Endodermal cell (in vitro differentiated cells): ENCODE results near the gene PSMA7. TPM values are rescaled to one million over a fixed set of nuclear protein-coding genes. Genes with fewer than 3 reads are reported as not detected.

Experiments
- DNase-seq: peaks from one replicate; pipeline ENCODE4 v3.0.0-alpha.2; 2017
- H3K27ac ChIP-seq: 2 replicates; pipeline ENCODE4 v1.5.1; 2013; ENCODE audit warnings: mild to moderate bottlenecking, low read depth, low read length, moderate library complexity
- H3K27me3 ChIP-seq: 2 replicates; pipeline ENCODE4 v1.6.1; 2013; ENCODE audit warnings: mild to moderate bottlenecking, low read length, moderate library complexity; ENCODE audit not compliant: insufficient read depth, control insufficient read depth, poor library complexity, severe bottlenecking
- H3K36me3 ChIP-seq: 2 replicates; pipeline ENCODE4 v1.7.0; 2013; ENCODE audit warnings: mild to moderate bottlenecking, low read length, moderate library complexity; ENCODE audit not compliant: control insufficient read depth, insufficient read depth
- H3K4me1 ChIP-seq: one replicate; pipeline ENCODE4 v1.7.0; 2013; ENCODE audit warnings: low read length; ENCODE audit not compliant: control insufficient read depth, insufficient read depth
- H3K4me3 ChIP-seq: 2 replicates; pipeline ENCODE4 v1.5.1; 2013; ENCODE audit warnings: mild to moderate bottlenecking, low read length, moderate library complexity
- H3K9ac ChIP-seq: 2 replicates; pipeline ENCODE4 v1.6.1; 2013; ENCODE audit warnings: mild to moderate bottlenecking, low read length, moderate library complexity; ENCODE audit not compliant: poor library complexity, severe bottlenecking; ENCODE audit errors: extremely low read depth
- H3K9me3 ChIP-seq: 2 replicates; pipeline ENCODE4 v1.6.1; 2013; ENCODE audit warnings: mild to moderate bottlenecking, low read length, moderate library complexity; ENCODE audit not compliant: control insufficient read depth
- H3K27ac Mint-ChIP-seq: 2 replicates; pipeline ENCODE4 v1.8.0; 2020; ENCODE audit warnings: mixed read lengths
- H3K27me3 Mint-ChIP-seq: 2 replicates; pipeline ENCODE4 v1.8.0; 2021; ENCODE audit warnings: mild to moderate bottlenecking, mixed read lengths; ENCODE audit not compliant: insufficient read depth
- H3K36me3 Mint-ChIP-seq: 2 replicates; pipeline ENCODE4 v1.8.0; 2020; ENCODE audit warnings: low read depth, mixed read lengths
- H3K4me1 Mint-ChIP-seq: 2 replicates; pipeline ENCODE4 v1.8.0; 2020; ENCODE audit warnings: mixed read lengths
- H3K4me3 Mint-ChIP-seq: 2 replicates; pipeline ENCODE4 v1.8.0; 2020; ENCODE audit warnings: mild to moderate bottlenecking, moderate library complexity, mixed read lengths
- H3K9me3 Mint-ChIP-seq: 2 replicates; pipeline ENCODE4 v1.8.0; 2020; ENCODE audit warnings: mild to moderate bottlenecking, mixed read lengths
- WGBS, 2 experiments: methylation state at CpG; one replicate each; pipeline versions ENCODE4 v1.1.5 to v1.1.7; 2013; ENCODE audit warnings: missing lambda C conversion rate in 2 of 2, mixed read lengths in 1 of 2; ENCODE audit not compliant: insufficient coverage in 1 of 2, insufficient read length in 1 of 2; 5-methylcytosine and 5-hydroxymethylcytosine counted together
- total RNA-seq, 2 donors: library from RNA; stranded (reverse); fragmentation: NEBNext Ultra II Directional in 1 of 2; extraction: Animal tissue kit (Norgen Biotek cat#: 25700) in 1 of 2; gene quantifications; 2 replicates in 1 of 2; 3 replicates in 1 of 2; pipeline ENCODE4 v1.2.1, GENCODE V29; 2021
- TF ChIP-seq, protein P1 (sequence below): fragments of 200-600 bp; sonication (generic); conservative IDR thresholded peaks from 2 replicates; pipeline ENCODE4 v1.5.0; 2021; ENCODE audit warnings: antibody characterized with exemption, mild to moderate bottlenecking

The PSMA7 gene
- total RNA-seq, 2 donors from 2014 or later = 279 to 280 TPM

DNA sequence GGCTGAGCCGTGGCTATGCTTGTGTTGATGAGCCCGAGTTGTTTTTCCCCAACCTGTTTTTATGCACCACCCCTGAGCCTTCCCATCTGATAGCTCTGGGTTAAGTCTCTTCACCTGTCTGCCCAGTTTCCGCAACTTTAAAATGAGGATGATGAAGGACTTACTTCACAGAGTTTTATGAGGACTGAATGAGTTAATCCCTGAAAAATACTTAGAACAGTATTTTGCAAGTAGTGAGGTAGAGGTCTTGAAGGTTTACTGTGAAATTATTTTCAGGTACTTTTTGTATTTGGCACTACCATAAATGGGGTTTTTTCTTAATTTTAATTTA is 42.9 kb upstream of the PSMA7 start:
- Mint-ChIP-seq H3K4me1 (peaks cover 11% of the 10 kb centered on the region), H3K4me3 (no peak overlapping the region), H3K9me3 (no peaks in the 10 kb centered on the region), H3K36me3 (peaks cover 5% of the 10 kb centered on the region), H3K27me3 (no peaks in the 10 kb centered on the region), H3K27ac (peak overlapping the region; percentile 62)
- no peaks in the 10 kb centered on the region for H3K9me3 ChIP-seq
- no peak for DNase-seq
- no peak overlapping the region for H3K27ac ChIP-seq
- H3K4me1 ChIP-seq = no peaks in the 10 kb centered on the region
- no peak overlapping the region for H3K4me3 ChIP-seq
- H3K27me3 ChIP-seq = no peaks in the 10 kb centered on the region
- no peak overlapping the region for H3K9ac ChIP-seq
- TF ChIP-seq, protein P1, sequence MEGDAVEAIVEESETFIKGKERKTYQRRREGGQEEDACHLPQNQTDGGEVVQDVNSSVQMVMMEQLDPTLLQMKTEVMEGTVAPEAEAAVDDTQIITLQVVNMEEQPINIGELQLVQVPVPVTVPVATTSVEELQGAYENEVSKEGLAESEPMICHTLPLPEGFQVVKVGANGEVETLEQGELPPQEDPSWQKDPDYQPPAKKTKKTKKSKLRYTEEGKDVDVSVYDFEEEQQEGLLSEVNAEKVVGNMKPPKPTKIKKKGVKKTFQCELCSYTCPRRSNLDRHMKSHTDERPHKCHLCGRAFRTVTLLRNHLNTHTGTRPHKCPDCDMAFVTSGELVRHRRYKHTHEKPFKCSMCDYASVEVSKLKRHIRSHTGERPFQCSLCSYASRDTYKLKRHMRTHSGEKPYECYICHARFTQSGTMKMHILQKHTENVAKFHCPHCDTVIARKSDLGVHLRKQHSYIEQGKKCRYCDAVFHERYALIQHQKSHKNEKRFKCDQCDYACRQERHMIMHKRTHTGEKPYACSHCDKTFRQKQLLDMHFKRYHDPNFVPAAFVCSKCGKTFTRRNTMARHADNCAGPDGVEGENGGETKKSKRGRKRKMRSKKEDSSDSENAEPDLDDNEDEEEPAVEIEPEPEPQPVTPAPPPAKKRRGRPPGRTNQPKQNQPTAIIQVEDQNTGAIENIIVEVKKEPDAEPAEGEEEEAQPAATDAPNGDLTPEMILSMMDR = no peak
- H3K36me3 ChIP-seq = peaks cover 7% of the 10 kb centered on the region
- 92 to 97% methylated on average over 3 of the region's 3 CpGs for WGBS, 2 experiments

DNA sequence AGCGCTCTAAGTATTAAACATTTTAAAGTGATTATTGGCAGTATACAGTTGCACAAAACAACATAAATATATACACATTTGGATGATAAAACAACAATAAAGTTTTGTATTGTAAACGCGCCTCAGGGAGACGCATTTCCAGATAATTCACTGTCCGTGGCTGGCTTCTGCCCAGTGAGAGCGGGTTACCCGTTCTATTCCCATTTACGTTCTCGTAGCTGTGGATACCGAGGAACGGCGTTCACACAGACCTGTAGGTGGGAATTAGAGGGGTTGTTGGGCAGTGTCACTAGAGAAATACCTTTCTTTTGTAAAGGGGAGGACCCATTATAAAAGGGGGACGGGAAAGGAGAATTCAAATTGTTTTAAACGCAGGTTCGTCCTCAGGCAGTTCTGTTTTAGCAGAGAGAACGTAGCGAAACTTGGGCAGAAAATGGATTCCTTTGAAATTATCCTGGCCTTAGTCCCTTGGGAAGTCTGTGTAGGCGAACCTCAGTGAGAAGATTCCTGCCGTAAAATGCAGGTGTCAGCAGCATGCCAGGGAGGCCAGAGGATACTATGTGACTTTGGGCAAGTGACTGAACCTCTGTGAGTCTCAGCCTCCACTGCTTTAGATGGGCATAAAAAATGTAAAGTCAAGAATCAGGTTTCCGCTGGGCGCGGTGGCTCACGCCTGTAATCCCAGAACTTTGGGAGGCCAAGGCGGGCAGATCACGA is 40.4 kb upstream of the PSMA7 start:
- Histone ChIP-seq H3K27me3 (no peaks in the 10 kb centered on the region), H3K9me3 (no peaks in the 10 kb centered on the region), H3K36me3 (peaks cover 10% of the 10 kb centered on the region), H3K9ac (peak overlapping the region; percentile 92), H3K27ac (peak overlapping the region; percentile 78), H3K4me3 (peak overlapping the region; percentile 92), H3K4me1 (no peaks in the 10 kb centered on the region)
- no peaks in the 10 kb centered on the region for H3K27me3 Mint-ChIP-seq
- no peaks in the 10 kb centered on the region for H3K9me3 Mint-ChIP-seq
- WGBS, 2 experiments = 14 to 36% methylated on average over 18 to 25 of the region's 25 CpGs
- H3K4me3 Mint-ChIP-seq = peak overlapping the region; percentile 87
- peaks cover 9% of the 10 kb centered on the region for H3K36me3 Mint-ChIP-seq
- TF ChIP-seq, protein P1 = no peak
- H3K4me1 Mint-ChIP-seq = peaks cover 11% of the 10 kb centered on the region
- H3K27ac Mint-ChIP-seq = peak overlapping the region; percentile 94
- DNase-seq = no peak

GRCh38 chr20:62182469-62183425 is 39.6 kb upstream of the PSMA7 start, which contains the start of gene MTG2:
MTG2 (plus strand) TSS chr20:62183028; CDS start chr20:62193421, 10,393 bp downstream.
- Histone ChIP-seq H3K4me3 (peak within 1 kb of the TSS; percentile 92), H3K27ac (peak within 1 kb of the TSS; percentile 78), H3K9me3 (no peaks in the 10 kb centered on the region), H3K27me3 (no peaks in the 10 kb centered on the region), H3K36me3 (peaks cover 10% of the 10 kb centered on the region), H3K9ac (peak within 1 kb of the TSS; percentile 92), H3K4me1 (no peaks in the 10 kb centered on the region)
- peaks cover 11% of the 10 kb centered on the region for H3K4me1 Mint-ChIP-seq
- 0 to 4% methylated on average over 20 to 96 of the region's 96 CpGs for WGBS, 2 experiments
- DNase-seq = peak; percentile 97
- H3K36me3 Mint-ChIP-seq = peaks cover 9% of the 10 kb centered on the region
- H3K27ac Mint-ChIP-seq = peak within 1 kb of the TSS; percentile 94
- H3K9me3 Mint-ChIP-seq = no peaks in the 10 kb centered on the region
- no peaks in the 10 kb centered on the region for H3K27me3 Mint-ChIP-seq
- TF ChIP-seq, protein P1 = no peak
- peak within 1 kb of the TSS; percentile 87 for H3K4me3 Mint-ChIP-seq
